GM12878 (cell line): ENCODE data around the gene ERVW-1. TPM values are rescaled to one million over a fixed set of nuclear protein-coding genes. Genes with fewer than 3 reads are reported as not detected.

Experiments used
- ATAC-seq: fragments of 200-7000 bp; cut with Tn5 transposase; 3 replicates; pipeline ENCODE4 v1.9.1; 2020; ENCODE audit warnings: mild to moderate bottlenecking, moderate library complexity
- BruUV-seq: library from RNA; stranded (reverse); fragments of 400-500 nt; replicated peaks from 2 replicates; lab custom pipeline; 2021; lab: Mats Ljungman, UMichigan
- CTCF ChIA-PET: fragments of 300-600 bp; sonication (Branson Sonifier 250); formaldehyde crosslinking; extraction: SDS; loops from one replicate; lab custom pipeline; 2021; ENCODE audit warnings: inconsistent platforms; lab: Yijun Ruan, JAX
- POLR2A ChIA-PET: fragments of 350-600 bp; formaldehyde crosslinking; extraction: SDS; loops from one replicate; lab custom pipeline; 2021; ENCODE audit warnings: inconsistent platforms; lab: Charles Lee
- RAD21 ChIA-PET: fragments of 300-600 bp; sonication (Branson Sonifier 250); formaldehyde crosslinking; loops from one replicate; lab custom pipeline; 2023; ENCODE audit warnings: antibody characterized with exemption; ENCODE audit not compliant: unreplicated experiment; lab: Charles Lee
- SMC1A ChIA-PET: fragments of 300-600 bp; sonication (Branson Sonifier 250); formaldehyde crosslinking; loops from one replicate; lab custom pipeline; 2023; ENCODE audit not compliant: unreplicated experiment, uncharacterized antibody; lab: Charles Lee
- DNase-seq: peaks from one replicate; pipeline ENCODE4 v3.0.0-alpha.2; 2011; ENCODE audit warnings: low read depth, low spot score
- FAIRE-seq: peaks from 3 replicates; lab custom pipeline; 2011; peaks lifted over from hg19 to GRCh38; lab: Jason Lieb, UNC
- H2AFZ ChIP-seq: 2 replicates; pipeline ENCODE4 v1.6.0; 2011; ENCODE audit warnings: low read depth, low read length, control low read depth; ENCODE audit not compliant: control insufficient read depth
- H3K27ac ChIP-seq: 2 replicates; pipeline ENCODE4 v1.5.1; 2011; ENCODE audit warnings: control low read depth; ENCODE audit not compliant: control insufficient read depth, insufficient read depth
- H3K27me3 ChIP-seq, 2 experiments: replicated peaks in 1 of 2; 2 replicates each; pipeline versions ENCODE4 v1.6.0 to v1.6.1; 2011; ENCODE audit warnings: low read length in 1 of 2; ENCODE audit not compliant: control insufficient read depth in 2 of 2, insufficient read depth in 2 of 2
- H3K36me3 ChIP-seq, 2 experiments: 2 replicates each; pipeline ENCODE4 v1.5.1; 2011; ENCODE audit warnings: low read length in 1 of 2; ENCODE audit not compliant: control insufficient read depth in 2 of 2, insufficient read depth in 2 of 2
- H3K4me1 ChIP-seq: 2 replicates; pipeline ENCODE4 v1.6.1; 2011; ENCODE audit warnings: mild to moderate bottlenecking, low read length, moderate library complexity, mixed read lengths; ENCODE audit not compliant: control insufficient read depth, insufficient read depth
- H3K4me2 ChIP-seq: 2 replicates; pipeline ENCODE4 v1.6.0; 2011; ENCODE audit warnings: control low read depth; ENCODE audit not compliant: control insufficient read depth, insufficient read depth
- H3K4me3 ChIP-seq: fragments of 200-600 bp; sonication (generic); 2 replicates; pipeline ENCODE4 v1.5.1; 2016
- H3K79me2 ChIP-seq: 2 replicates; pipeline ENCODE4 v1.6.0; 2011; ENCODE audit warnings: low read length; ENCODE audit not compliant: control insufficient read depth, insufficient read depth
- H3K9ac ChIP-seq: 2 replicates; pipeline ENCODE4 v1.8.0; 2011; ENCODE audit warnings: low read length, control low read depth, mixed read lengths; ENCODE audit not compliant: control insufficient read depth, insufficient read depth
- H3K9me3 ChIP-seq: replicated peaks from 3 replicates; pipeline ENCODE4 v1.5.1; 2011; ENCODE audit warnings: mild to moderate bottlenecking, low read length; ENCODE audit not compliant: control insufficient read depth, insufficient read depth
- H4K20me1 ChIP-seq: 2 replicates; pipeline ENCODE4 v1.6.0; 2011; ENCODE audit not compliant: control insufficient read depth, insufficient read depth
- CHD2 ChIP-seq: IDR thresholded peaks from 2 replicates; pipeline ENCODE4 v1.6.1; 2011; ENCODE audit warnings: low read depth, low read length, improper control_type of control experiment, borderline replicate concordance
- EGR1 ChIP-seq, 2 experiments: IDR thresholded peaks; 1 replicate in 1 of 2; 2 replicates in 1 of 2; pipeline ENCODE4 v1.6.1; 2011 to 2012; ENCODE audit warnings: low read depth in 2 of 2, low read length in 2 of 2, borderline replicate concordance in 1 of 2, mild to moderate bottlenecking in 1 of 2, moderate library complexity in 1 of 2
- ETV6 ChIP-seq, 2 experiments: fragments of 450-650 bp in 1 of 2; IDR thresholded peaks in 1 of 2; conservative IDR thresholded peaks in 1 of 2; 2 replicates each; pipeline ENCODE4 v1.6.1; 2014; ENCODE audit warnings: antibody characterized with exemption in 1 of 2, borderline replicate concordance in 1 of 2, low read depth in 1 of 2, mild to moderate bottlenecking in 1 of 2, moderate library complexity in 1 of 2
- FOXM1 ChIP-seq: IDR thresholded peaks from 2 replicates; pipeline ENCODE4 v1.6.1; 2012; ENCODE audit warnings: low read depth, mild to moderate bottlenecking, inconsistent platforms, low read length, moderate library complexity
- IKZF1 ChIP-seq: fragments of 450-650 bp; conservative IDR thresholded peaks from 2 replicates; pipeline ENCODE4 v1.6.1; 2017; ENCODE audit warnings: antibody characterized with exemption, mild to moderate bottlenecking
- MYC ChIP-seq: IDR thresholded peaks from 2 replicates; pipeline ENCODE4 v1.6.1; 2011; ENCODE audit warnings: mild to moderate bottlenecking, low read length, moderate library complexity, inconsistent platforms; ENCODE audit not compliant: insufficient read depth, insufficient replicate concordance, insufficient read length, severe bottlenecking
- NKRF ChIP-seq: fragments of 450-650 bp; conservative IDR thresholded peaks from 2 replicates; pipeline ENCODE4 v1.6.1; 2017; ENCODE audit warnings: mild to moderate bottlenecking, moderate library complexity
- POLR2AphosphoS2 ChIP-seq: IDR thresholded peaks from 2 replicates; pipeline ENCODE4 v1.6.1; 2011; ENCODE audit warnings: low read depth, mild to moderate bottlenecking, low read length, improper control_type of control experiment, moderate library complexity
- SMAD5 ChIP-seq: IDR thresholded peaks from 2 replicates; pipeline ENCODE4 v1.6.1; 2016; ENCODE audit warnings: antibody characterized with exemption, low read depth
- STAT3 ChIP-seq: IDR thresholded peaks from 2 replicates; pipeline ENCODE4 v1.6.1; 2011; ENCODE audit warnings: low read depth, low read length, improper control_type of control experiment
- SUZ12 ChIP-seq: fragments of 200-600 bp; sonication (generic); IDR thresholded peaks from one replicate; pipeline ENCODE4 v1.6.1; 2018; ENCODE audit warnings: antibody characterized with exemption, mild to moderate bottlenecking; ENCODE audit not compliant: unreplicated experiment
- ZBTB4 ChIP-seq: fragments of 450-650 bp; formaldehyde crosslinking; IDR thresholded peaks from 2 replicates; pipeline ENCODE4 v1.4.0; 2022; ENCODE audit warnings: mild to moderate bottlenecking, moderate library complexity
- ZNF274 ChIP-seq: IDR thresholded peaks from one replicate; pipeline ENCODE4 v1.8.0; 2011; ENCODE audit not compliant: insufficient read length, insufficient read depth
- ZNF592 ChIP-seq: fragments of 450-650 bp; IDR thresholded peaks from 2 replicates; pipeline ENCODE4 v1.6.1; 2017; ENCODE audit warnings: mild to moderate bottlenecking, moderate library complexity
- WGBS: methylation state at CpG from one replicate; pipeline ENCODE4 v1.1.6; 2016; ENCODE audit warnings: low lambda C conversion rate; ENCODE audit not compliant: insufficient replicate concordance, insufficient coverage; ENCODE audit errors: missing lambda C conversion rate; 5-methylcytosine and 5-hydroxymethylcytosine counted together
- in situ Hi-C: fragments of 300-500 bp; cut with MboI; formaldehyde crosslinking; loops from 9 replicates; pipeline ENCODE4 v1.14.3; 2018; ENCODE audit warnings: mixed read lengths
- intact Hi-C: fragments of 100-400 bp; cut with micrococcal nuclease; formaldehyde crosslinking; loops from one replicate; pipeline ENCODE4 v1.14.2; 2022; ENCODE audit not compliant: unreplicated experiment
- polyA plus RNA-seq, 11 experiments: library from polyadenylated mRNA; depleted of rRNA in 4 of 11; unstranded in 6 of 11; stranded (reverse) in 5 of 11; fragments of >200 nt; fragmentation: Nextera tagmentation in 4 of 11; fragmentation: Illumina TruSeq in 1 of 11; extraction: Ambion mirVana in 4 of 11; extraction: Trizol in 1 of 11; gene quantifications; 1 replicate in 1 of 11; 2 replicates in 10 of 11; pipeline versions ENCODE4 v1.2.1 to v1.2.3, GENCODE V29; 2011 to 2016; ENCODE audit warnings: inconsistent platforms in 2 of 11, missing spikeins in 2 of 11, low read depth in 1 of 11
- total RNA-seq, 4 experiments: library from RNA; depleted of rRNA in 3 of 4; stranded (reverse); fragments of >200 nt in 3 of 4; fragmentation: Illumina TruSeq in 1 of 4; extraction: Trizol in 1 of 4; gene quantifications; 2 replicates each; pipeline versions ENCODE4 v1.2.1 to v1.2.3, GENCODE V29; 2013 to 2021

ERVW-1 gene
- total and polyA plus RNA-seq, 10 of the 15 experiments (the other 5 are each of a cell fraction or from before 2014, with no cell fraction given) = 0.05 TPM; not detected in 9

- WGBS = 100% methylated on average over 4 of the region's 4 CpGs
- intact Hi-C loops (loop anchor here (10.0 kb wide), 1 partner anchor 594 kb away; no protein-coding TSS in a partner anchor), in situ Hi-C loops (no loop called here)
- no peak overlapping the region for H3K4me2 ChIP-seq
- H3K27me3 ChIP-seq = no peaks in the 10 kb centered on the region
- no peak overlapping the region for H3K27ac ChIP-seq
- POLR2A ChIA-PET = interaction anchor here (0.7 kb wide), 1 partner anchor 586 kb away, joined by 5 read pairs; no protein-coding TSS in a partner anchor
- SMC1A ChIA-PET = interaction anchor here (1.1 to 1.2 kb wide), 2 partner anchors 13 to 281 kb away, joined by 3 to 4 read pairs; partner anchors contain the start of gene LRRD1
- no peak overlapping the region for H3K9ac ChIP-seq
- no peaks in the 10 kb centered on the region for H3K79me2 ChIP-seq
- RAD21 ChIA-PET = interaction anchor here (0.7 to 1.7 kb wide), 3 partner anchors 12 to 142 kb away, joined by 3 to 8 read pairs (median 4); partner anchors contain the start of gene GATAD1
- H3K36me3 ChIP-seq = peaks cover 0 to 8% of the 10 kb centered on the region in 2 experiments; a peak in 1 of 4 replicates
- no peaks in the 10 kb centered on the region for H3K4me1 ChIP-seq
- FAIRE-seq (no peak), ATAC-seq (no peak), DNase-seq (no peak)
- CTCF ChIA-PET = interaction anchor here (1.0 to 3.8 kb wide), 21 partner anchors 10 to 621 kb away, joined by 3 to 37 read pairs (median 4); partner anchors contain the start of genes ERVW-1, GATAD1, LRRD1 and RBM48
- no peak overlapping the region for H2AFZ ChIP-seq
- no peak overlapping the region for H3K4me3 ChIP-seq
- H3K9me3 ChIP-seq = no peaks in the 10 kb centered on the region
- BruUV-seq = no TSS peak
- H4K20me1 ChIP-seq = no peaks in the 10 kb centered on the region
- TF ChIP-seq EGR1 (IDR thresholded peaks at IDR 0.05; ENCODE audit: borderline replicate concordance in 1 of 2, low read depth in 2 of 2, low read length in 2 of 2) = no peak
- no peak for TF ChIP-seq ZNF274
- no peak for TF ChIP-seq ZNF592
- no peak for TF ChIP-seq ETV6 (conservative IDR thresholded peaks at IDR 0.05 in 1 of 2, IDR thresholded peaks at IDR 0.05 in 1 of 2; ENCODE audit: borderline replicate concordance in 1 of 2, low read depth in 1 of 2)
- TF ChIP-seq FOXM1 = no peak
- no peak for TF ChIP-seq SMAD5
- no peak for TF ChIP-seq ZBTB4 (CRISPR knock-in tag)
- TF ChIP-seq SUZ12 = no peak
- no peak for TF ChIP-seq MYC
- no peak for TF ChIP-seq STAT3
- TF ChIP-seq NKRF = no peak
- TF ChIP-seq CHD2 = no peak
- no peak for TF ChIP-seq POLR2AphosphoS2
- TF ChIP-seq IKZF1 = no peak
These were observed 17.2 kb downstream of the ERVW-1 start for GRCh38 chr7:92460510-92460909.
